D721Med (cell line): ENCODE results near the gene ARHGAP27.

Experiments
- DNase-seq: peaks from one replicate; pipeline ENCODE4 v3.0.0; 2011; ENCODE audit warnings: low spot score; ENCODE audit not compliant: insufficient read length
- FAIRE-seq: peaks from 2 replicates; lab custom pipeline; 2011; peaks lifted over from hg19 to GRCh38; lab: Jason Lieb, UNC
- TF ChIP-seq, protein P1 (sequence below): IDR thresholded peaks from 2 replicates; pipeline ENCODE4 v1.5.1; 2012; ENCODE audit warnings: mild to moderate bottlenecking, control low read depth; ENCODE audit not compliant: insufficient read depth; ENCODE audit errors: missing control alignments

Gene ARHGAP27

GRCh38 chr17:45376171-45377005 lies 56.3 kb downstream of the ARHGAP27 start:
- DNase-seq (no peak), FAIRE-seq (no peak)
- TF ChIP-seq, protein P1, sequence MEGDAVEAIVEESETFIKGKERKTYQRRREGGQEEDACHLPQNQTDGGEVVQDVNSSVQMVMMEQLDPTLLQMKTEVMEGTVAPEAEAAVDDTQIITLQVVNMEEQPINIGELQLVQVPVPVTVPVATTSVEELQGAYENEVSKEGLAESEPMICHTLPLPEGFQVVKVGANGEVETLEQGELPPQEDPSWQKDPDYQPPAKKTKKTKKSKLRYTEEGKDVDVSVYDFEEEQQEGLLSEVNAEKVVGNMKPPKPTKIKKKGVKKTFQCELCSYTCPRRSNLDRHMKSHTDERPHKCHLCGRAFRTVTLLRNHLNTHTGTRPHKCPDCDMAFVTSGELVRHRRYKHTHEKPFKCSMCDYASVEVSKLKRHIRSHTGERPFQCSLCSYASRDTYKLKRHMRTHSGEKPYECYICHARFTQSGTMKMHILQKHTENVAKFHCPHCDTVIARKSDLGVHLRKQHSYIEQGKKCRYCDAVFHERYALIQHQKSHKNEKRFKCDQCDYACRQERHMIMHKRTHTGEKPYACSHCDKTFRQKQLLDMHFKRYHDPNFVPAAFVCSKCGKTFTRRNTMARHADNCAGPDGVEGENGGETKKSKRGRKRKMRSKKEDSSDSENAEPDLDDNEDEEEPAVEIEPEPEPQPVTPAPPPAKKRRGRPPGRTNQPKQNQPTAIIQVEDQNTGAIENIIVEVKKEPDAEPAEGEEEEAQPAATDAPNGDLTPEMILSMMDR, result no peak

DNA sequence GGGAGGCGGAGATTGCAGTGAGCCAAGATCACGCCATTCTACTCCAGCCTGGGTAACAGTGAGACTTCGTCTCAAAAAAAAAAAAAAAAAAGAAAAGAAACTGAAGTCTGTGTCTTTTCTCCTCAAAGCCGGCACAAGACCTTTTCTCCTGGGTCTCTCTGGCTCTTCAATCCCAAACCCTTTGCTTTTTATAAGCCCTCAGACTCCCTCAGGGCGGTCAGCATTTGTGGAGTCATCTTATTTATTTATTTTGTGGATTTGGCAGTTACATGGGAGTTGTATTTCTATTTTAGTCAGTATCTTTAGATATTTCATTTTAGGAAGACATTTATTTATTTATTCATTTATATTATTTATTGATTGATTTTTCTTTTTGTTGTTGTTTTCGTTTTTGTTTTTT lies 58.2 kb downstream of the ARHGAP27 start:
- DNase-seq, result no peak
- no peak for FAIRE-seq
- TF ChIP-seq, protein P1, result no peak

DNA sequence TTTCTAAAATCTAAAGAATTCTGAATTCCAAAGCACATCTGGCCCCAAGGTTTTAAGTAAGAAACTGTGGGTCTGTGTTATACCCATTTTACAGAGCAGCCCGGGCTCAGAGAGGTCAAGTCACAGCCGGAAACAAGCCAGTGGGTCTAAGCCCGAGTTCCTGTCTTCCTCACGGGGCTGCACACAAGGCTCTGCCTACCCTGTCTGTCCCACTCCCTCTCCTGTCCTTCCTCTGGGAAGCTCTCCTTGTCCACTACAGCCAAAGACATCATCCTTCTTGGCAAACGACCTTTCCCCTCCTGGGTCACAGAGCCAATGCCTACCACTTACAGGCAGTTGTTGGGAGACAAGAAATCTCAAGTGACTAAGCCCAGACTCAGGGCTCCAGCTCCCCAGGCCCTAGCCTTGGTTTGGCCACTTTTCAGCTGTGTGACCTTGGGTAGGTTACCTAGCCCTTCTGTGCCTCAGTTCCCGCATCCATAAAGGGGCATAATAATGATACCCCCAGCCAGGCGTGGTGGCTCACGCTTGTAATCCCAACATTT lies 60.3 kb downstream of the ARHGAP27 start:
- DNase-seq, result no peak
- TF ChIP-seq, protein P1, result no peak
- FAIRE-seq, result no peak

GRCh38 chr17:45371414-45372324 lies 61.0 kb downstream of the ARHGAP27 start:
- DNase-seq, result no peak
- TF ChIP-seq, protein P1, result no peak
- no peak for FAIRE-seq

DNA sequence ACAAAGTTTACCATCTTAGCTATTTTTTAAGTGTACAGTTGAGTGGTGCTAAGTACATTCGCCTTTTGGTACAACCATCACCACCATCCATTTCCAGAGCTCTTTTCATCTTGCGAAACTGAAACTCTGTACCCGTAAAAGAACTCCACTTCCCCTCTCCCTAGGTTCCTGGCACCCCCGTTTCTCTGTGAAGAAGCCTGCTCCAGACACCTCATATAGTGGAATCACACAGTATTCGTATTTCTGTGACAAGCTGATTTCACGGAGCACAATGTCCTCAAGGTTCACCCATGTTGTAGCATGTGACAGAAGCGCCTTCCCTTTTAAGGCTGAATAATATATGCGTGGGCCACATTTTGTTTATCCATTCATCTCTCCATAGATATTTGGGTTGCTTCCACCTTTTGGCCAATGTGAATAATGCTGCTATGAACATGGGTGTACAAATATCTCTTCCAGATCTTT lies 61.7 kb downstream of the ARHGAP27 start:
- FAIRE-seq (no peak), DNase-seq (no peak)
- TF ChIP-seq, protein P1, result no peak

GRCh38 chr17:45369421-45369820 lies 63.2 kb downstream of the ARHGAP27 start:
- FAIRE-seq, result no peak
- no peak for DNase-seq

More at GRCh38 chr17:45369421-45369820, 63.2 kb downstream of the ARHGAP27 start:
- TF ChIP-seq, protein P1, result no peak
